OCI-LY3 (cell line): ENCODE data around the gene PITPNC1.
"Not testable (repeated sequence)": the region's sequence is repeated elsewhere in the genome, so short reads cannot be mapped to it uniquely, and the experiment has no call there.

Experiments used
- H2AFZ ChIP-seq: fragments of 200-600, 300-600 bp; shearing (Covaris generic); 2 replicates; pipeline ENCODE4 v1.6.0; 2014; ENCODE audit warnings: antibody characterized with exemption, low read depth, low read length
- H3K27ac ChIP-seq: fragments of 200-600, 300-600 bp; sonication (generic); 2 replicates; pipeline ENCODE4 v1.5.1; 2014; ENCODE audit warnings: mild to moderate bottlenecking, low read length, moderate library complexity, mixed read lengths
- H3K27me3 ChIP-seq: fragments of 200-600, 300-600 bp; sonication (generic); 2 replicates; pipeline ENCODE4 v1.6.1; 2014; ENCODE audit warnings: low read depth, low read length, mixed read lengths
- H3K36me3 ChIP-seq: fragments of 200-600, 300-600 bp; sonication (generic); replicated peaks from 2 replicates; pipeline ENCODE3; 2014; ENCODE audit warnings: low read depth, low read length, mixed read lengths
- H3K4me1 ChIP-seq: fragments of 300-600, 200-600 bp; sonication (generic); 2 replicates; pipeline ENCODE4 v1.6.1; 2014; ENCODE audit warnings: low read length, mixed read lengths
- H3K4me2 ChIP-seq: fragments of 200-600, 300-600 bp; sonication (generic); 2 replicates; pipeline ENCODE4 v1.6.1; 2014; ENCODE audit warnings: low read length, mixed read lengths
- H3K4me3 ChIP-seq: fragments of 300-600, 200-600 bp; sonication (generic); 2 replicates; pipeline ENCODE4 v1.5.1; 2014; ENCODE audit warnings: antibody characterized with exemption, mild to moderate bottlenecking, low read length, moderate library complexity
- H3K79me2 ChIP-seq: fragments of 300-600, 200-600 bp; shearing (Covaris generic); 2 replicates; pipeline ENCODE4 v1.6.1; 2014; ENCODE audit warnings: mild to moderate bottlenecking, low read length, mixed read lengths
- H3K9ac ChIP-seq: fragments of 300-600, 200-600 bp; shearing (Covaris generic); 2 replicates; pipeline ENCODE4 v1.6.0; 2014; ENCODE audit warnings: mild to moderate bottlenecking, low read length, moderate library complexity
- H3K9me3 ChIP-seq: fragments of 200-600, 300-600 bp; shearing (Covaris generic); 2 replicates; pipeline ENCODE4 v1.6.1; 2014; ENCODE audit warnings: low read length, mixed read lengths; ENCODE audit not compliant: insufficient read depth
- H4K20me1 ChIP-seq: fragments of 200-600, 300-600 bp; sonication (generic); 2 replicates; pipeline ENCODE4 v1.6.1; 2016; ENCODE audit warnings: low read length, mixed read lengths; ENCODE audit not compliant: insufficient read depth
- CTCF ChIP-seq: fragments of 200-600, 300-600 bp; sonication (generic); IDR thresholded peaks from 2 replicates; pipeline ENCODE4 v1.5.1; 2014; ENCODE audit warnings: antibody characterized with exemption, low read length, low read depth
- EZH2phosphoT487 ChIP-seq: fragments of 200-600 bp; shearing (Covaris generic); IDR thresholded peaks from 2 replicates; pipeline ENCODE4 v1.6.1; 2018; ENCODE audit warnings: antibody characterized with exemption, mixed run types, low read depth

Gene PITPNC1

GRCh38 chr17:67492824-67493517, 115.9 kb downstream of the PITPNC1 start:
- H3K9ac ChIP-seq: no peak overlapping the region
- no peaks in the 10 kb centered on the region for H3K27me3 ChIP-seq
- no peaks in the 10 kb centered on the region for H3K4me1 ChIP-seq
- no peak overlapping the region for H3K4me3 ChIP-seq
- H3K79me2 ChIP-seq: 0 out of 2 replicates have a peak, but pooled peaks cover 4% of the 10 kb centered on the region
- H3K4me2 ChIP-seq: no peak overlapping the region
- H3K9me3 ChIP-seq: no peaks in the 10 kb centered on the region
- H4K20me1 ChIP-seq: no peaks in the 10 kb centered on the region; the same call in 1 of the 2 replicates
- H3K36me3 ChIP-seq: no peaks in the 10 kb centered on the region
- H2AFZ ChIP-seq: no peak overlapping the region
- no peak for TF ChIP-seq EZH2phosphoT487
- no peak overlapping the region for H3K27ac ChIP-seq

- no peaks in the 10 kb centered on the region for H3K9me3 ChIP-seq
- H3K4me3 ChIP-seq: no peak overlapping the region
- H3K4me1 ChIP-seq: no peaks in the 10 kb centered on the region
- H2AFZ ChIP-seq: no peak overlapping the region
- no peak overlapping the region for H3K4me2 ChIP-seq
- no peak overlapping the region for H3K27ac ChIP-seq
- H3K27me3 ChIP-seq: no peaks in the 10 kb centered on the region
- H4K20me1 ChIP-seq: no peaks in the 10 kb centered on the region; the same call in 1 of the 2 replicates
- H3K79me2 ChIP-seq: 0 out of 2 replicates have a peak, but pooled peaks cover 4% of the 10 kb centered on the region
- H3K9ac ChIP-seq: no peak overlapping the region
- H3K36me3 ChIP-seq: no peaks in the 10 kb centered on the region
- no peak for TF ChIP-seq CTCF
- TF ChIP-seq EZH2phosphoT487: no peak
Measured at GRCh38 chr17:67493812-67494211, 116.7 kb downstream of the PITPNC1 start.

GRCh38 chr17:67495534-67495933, 118.5 kb downstream of the PITPNC1 start:
- H4K20me1 ChIP-seq, H3K36me3 ChIP-seq, H3K9me3 ChIP-seq, H3K27me3 ChIP-seq, H3K27ac ChIP-seq, H3K4me2 ChIP-seq, H3K4me3 ChIP-seq, H3K9ac ChIP-seq, H3K79me2 ChIP-seq, H2AFZ ChIP-seq, H3K4me1 ChIP-seq: not testable (repeated sequence)

GRCh38 chr17:67496286-67496685, 119.2 kb downstream of the PITPNC1 start:
- H3K36me3 ChIP-seq: no peaks in the 10 kb centered on the region
- no peak overlapping the region for H3K9ac ChIP-seq
- H3K4me1 ChIP-seq: no peaks in the 10 kb centered on the region
- TF ChIP-seq CTCF: no peak
- TF ChIP-seq EZH2phosphoT487: no peak
- H3K4me2 ChIP-seq: no peak overlapping the region
- peaks cover 7% of the 10 kb centered on the region; the same call in 1 of the 2 replicates for H3K79me2 ChIP-seq
- H4K20me1 ChIP-seq: no peaks in the 10 kb centered on the region; the same call in 1 of the 2 replicates
- H3K27ac ChIP-seq: no peak overlapping the region
- H3K27me3 ChIP-seq: no peaks in the 10 kb centered on the region
- H2AFZ ChIP-seq: no peak overlapping the region
- no peak overlapping the region for H3K4me3 ChIP-seq
- H3K9me3 ChIP-seq: no peaks in the 10 kb centered on the region

- H3K27ac ChIP-seq: no peak overlapping the region
- peaks cover 10% of the 10 kb centered on the region for H3K79me2 ChIP-seq
- no peak overlapping the region for H2AFZ ChIP-seq
- H3K4me2 ChIP-seq: no peak overlapping the region
- no peaks in the 10 kb centered on the region for H3K36me3 ChIP-seq
- no peak overlapping the region for H3K9ac ChIP-seq
- no peaks in the 10 kb centered on the region; the same call in 1 of the 2 replicates for H4K20me1 ChIP-seq
- H3K27me3 ChIP-seq: no peaks in the 10 kb centered on the region
- TF ChIP-seq EZH2phosphoT487 (no peak), CTCF (no peak)
- H3K9me3 ChIP-seq: no peaks in the 10 kb centered on the region
- H3K4me1 ChIP-seq: no peaks in the 10 kb centered on the region
- H3K4me3 ChIP-seq: no peak overlapping the region
Measured at GRCh38 chr17:67499685-67500084, 122.6 kb downstream of the PITPNC1 start.
